Endometrial microvascular endothelial cells (primary cell): Measurements from ENCODE around the gene WSCD2. TPM values are rescaled to one million over a fixed set of nuclear protein-coding genes. Genes with fewer than 3 reads are reported as not detected.
"Not testable (repeated sequence)": the region's sequence is repeated elsewhere in the genome, so short reads cannot be mapped to it uniquely, and the experiment has no call there.

Experiments
- in situ Hi-C: cut with HindIII; loops from 2 replicates; pipeline ENCODE4 v1.10.0; 2017; ENCODE audit warnings: low sequenced_read_pairs, low pct_unique_long_range_greater_than_20kb; ENCODE audit errors: inconsistent ontology term
- total RNA-seq: library from RNA; depleted of rRNA; stranded (reverse); fragments of >200 nt; gene quantifications from one replicate; pipeline ENCODE4 v1.2.3, GENCODE V29; 2015; ENCODE audit errors: inconsistent ontology term

Gene WSCD2
- total RNA-seq, 1 donor from 2014 or later, result not detected

GRCh38 chr12:108207791-108208730 lies 79.0 kb downstream of the WSCD2 start:
- in situ Hi-C loops, result no loop called here

- in situ Hi-C loops, result no loop called here
These were observed 80.9 kb downstream of the WSCD2 start for GRCh38 chr12:108210001-108210400.

- in situ Hi-C loops, result no loop called here
These were observed 82.1 kb downstream of the WSCD2 start for GRCh38 chr12:108211157-108211556.

- in situ Hi-C loops, result no loop called here
These were observed 84.9 kb downstream of the WSCD2 start for GRCh38 chr12:108213871-108214445.

GRCh38 chr12:108214486-108214885 lies 85.4 kb downstream of the WSCD2 start:
- in situ Hi-C loops, result no loop called here

GRCh38 chr12:108215458-108215857 lies 86.4 kb downstream of the WSCD2 start:
- in situ Hi-C loops, result no loop called here

GRCh38 chr12:108218921-108219320 lies 89.8 kb downstream of the WSCD2 start:
- in situ Hi-C loops, result no loop called here

GRCh38 chr12:108225101-108225500 lies 96.0 kb downstream of the WSCD2 start:
- in situ Hi-C loops, result not testable (repeated sequence)

GRCh38 chr12:108226866-108227265 lies 97.8 kb downstream of the WSCD2 start:
- in situ Hi-C loops, result no loop called here

- in situ Hi-C loops, result no loop called here
These were observed 99.7 kb downstream of the WSCD2 start for GRCh38 chr12:108228746-108229145.

GRCh38 chr12:108231109-108231905 lies 102.2 kb downstream of the WSCD2 start:
- in situ Hi-C loops, result no loop called here

GRCh38 chr12:108231909-108232434 lies 102.9 kb downstream of the WSCD2 start:
- in situ Hi-C loops, result no loop called here

- in situ Hi-C loops, result no loop called here
These were observed 103.5 kb downstream of the WSCD2 start for GRCh38 chr12:108232565-108232964.

- in situ Hi-C loops, result no loop called here
These were observed 105.1 kb downstream of the WSCD2 start for GRCh38 chr12:108234158-108234557.

- in situ Hi-C loops, result no loop called here
These were observed 106.3 kb downstream of the WSCD2 start for GRCh38 chr12:108235197-108235984.

- in situ Hi-C loops, result no loop called here
These were observed 106.8 kb downstream of the WSCD2 start for GRCh38 chr12:108235985-108236263.

- in situ Hi-C loops, result no loop called here
These were observed 107.3 kb downstream of the WSCD2 start for GRCh38 chr12:108236366-108236765.

GRCh38 chr12:108237272-108237671 lies 108.2 kb downstream of the WSCD2 start:
- in situ Hi-C loops, result no loop called here

- in situ Hi-C loops, result no loop called here
These were observed 109.4 kb downstream of the WSCD2 start for GRCh38 chr12:108238474-108238873.
